Neural progenitor cell (in vitro differentiated cells): Measurements from ENCODE around the gene ARIH2. TPM values are rescaled to one million over a fixed set of nuclear protein-coding genes. Genes with fewer than 3 reads are reported as not detected.

ENCODE experiments used
- DNase-seq: peaks from one replicate; pipeline ENCODE4 v3.0.0-alpha.2; 2016; ENCODE audit warnings: low spot score
- H2AFZ ChIP-seq: fragments of 200-600 bp; sonication (generic); replicated peaks from 2 replicates; pipeline ENCODE4 v1.6.1; 2016; ENCODE audit warnings: antibody characterized with exemption
- H3F3A ChIP-seq: fragments of 200-600 bp; sonication (generic); 2 replicates; pipeline ENCODE4 v1.6.1; 2016; ENCODE audit warnings: antibody characterized with exemption, low read depth
- H3K27ac ChIP-seq: fragments of 200-600 bp; sonication (generic); 2 replicates; pipeline ENCODE4 v1.5.1; 2016; ENCODE audit warnings: mild to moderate bottlenecking
- H3K27me3 ChIP-seq: fragments of 200-600 bp; sonication (generic); 2 replicates; pipeline ENCODE4 v1.6.1; 2016; ENCODE audit warnings: mild to moderate bottlenecking, moderate library complexity
- H3K36me3 ChIP-seq: fragments of 200-600 bp; sonication (generic); 2 replicates; pipeline ENCODE4 v1.5.1; 2016
- H3K4me1 ChIP-seq: fragments of 200-600 bp; sonication (generic); 2 replicates; pipeline ENCODE4 v1.6.1; 2016; ENCODE audit warnings: mixed run types
- H3K4me2 ChIP-seq: fragments of 200-600 bp; sonication (generic); 2 replicates; pipeline ENCODE4 v1.6.1; 2016
- H3K4me3 ChIP-seq: fragments of 200-600 bp; sonication (generic); 2 replicates; pipeline ENCODE4 v1.5.1; 2016
- H3K79me2 ChIP-seq: fragments of 200-600 bp; sonication (generic); 2 replicates; pipeline ENCODE4 v1.6.1; 2016; ENCODE audit warnings: low read depth
- H3K9ac ChIP-seq: fragments of 200-600 bp; sonication (generic); 2 replicates; pipeline ENCODE4 v1.6.1; 2016
- H3K9me3 ChIP-seq: fragments of 200-600 bp; sonication (generic); 2 replicates; pipeline ENCODE4 v1.5.1; 2016; ENCODE audit warnings: low read depth
- H4K20me1 ChIP-seq: fragments of 200-600 bp; sonication (generic); 2 replicates; pipeline ENCODE4 v1.6.1; 2016; ENCODE audit warnings: low read depth
- H3K27ac Mint-ChIP-seq: 3 replicates; pipeline ENCODE4 v1.8.0; 2021; ENCODE audit warnings: mixed read lengths
- H3K27me3 Mint-ChIP-seq: 2 replicates; pipeline ENCODE4 v1.8.0; 2022; ENCODE audit warnings: low read depth, mild to moderate bottlenecking, inconsistent platforms, moderate library complexity, mixed read lengths; ENCODE audit not compliant: insufficient read depth
- H3K36me3 Mint-ChIP-seq: 3 replicates; pipeline ENCODE4 v1.8.0; 2021; ENCODE audit warnings: mixed read lengths
- H3K4me1 Mint-ChIP-seq: 3 replicates; pipeline ENCODE4 v1.8.0; 2021; ENCODE audit warnings: mixed read lengths
- H3K4me3 Mint-ChIP-seq: 3 replicates; pipeline ENCODE4 v1.8.0; 2021; ENCODE audit warnings: mild to moderate bottlenecking, moderate library complexity, mixed read lengths
- H3K9me3 Mint-ChIP-seq: 3 replicates; pipeline ENCODE4 v1.8.0; 2020; ENCODE audit warnings: mixed read lengths
- EZH2 ChIP-seq: fragments of 200-600 bp; sonication (generic); IDR thresholded peaks from 2 replicates; pipeline ENCODE4 v1.6.1; 2017; ENCODE audit warnings: antibody characterized with exemption, mild to moderate bottlenecking, moderate library complexity
- EZH2phosphoT487 ChIP-seq: fragments of 200-600 bp; sonication (generic); IDR thresholded peaks from 2 replicates; pipeline ENCODE4 v1.6.1; 2017; ENCODE audit warnings: antibody characterized with exemption
- total RNA-seq: library from RNA; depleted of rRNA; stranded (reverse); fragments of >200 nt; gene quantifications from 2 replicates; pipeline ENCODE4 v1.2.3, GENCODE V29; 2015; ENCODE audit warnings: low replicate concordance
- TF ChIP-seq, protein P1 (sequence below): fragments of 200-600 bp; sonication (generic); IDR thresholded peaks from 2 replicates; pipeline ENCODE4 v1.5.1; 2017; ENCODE audit warnings: antibody characterized with exemption, mild to moderate bottlenecking

Gene ARIH2
- total RNA-seq, 1 donor from 2014 or later = 101 TPM

DNA sequence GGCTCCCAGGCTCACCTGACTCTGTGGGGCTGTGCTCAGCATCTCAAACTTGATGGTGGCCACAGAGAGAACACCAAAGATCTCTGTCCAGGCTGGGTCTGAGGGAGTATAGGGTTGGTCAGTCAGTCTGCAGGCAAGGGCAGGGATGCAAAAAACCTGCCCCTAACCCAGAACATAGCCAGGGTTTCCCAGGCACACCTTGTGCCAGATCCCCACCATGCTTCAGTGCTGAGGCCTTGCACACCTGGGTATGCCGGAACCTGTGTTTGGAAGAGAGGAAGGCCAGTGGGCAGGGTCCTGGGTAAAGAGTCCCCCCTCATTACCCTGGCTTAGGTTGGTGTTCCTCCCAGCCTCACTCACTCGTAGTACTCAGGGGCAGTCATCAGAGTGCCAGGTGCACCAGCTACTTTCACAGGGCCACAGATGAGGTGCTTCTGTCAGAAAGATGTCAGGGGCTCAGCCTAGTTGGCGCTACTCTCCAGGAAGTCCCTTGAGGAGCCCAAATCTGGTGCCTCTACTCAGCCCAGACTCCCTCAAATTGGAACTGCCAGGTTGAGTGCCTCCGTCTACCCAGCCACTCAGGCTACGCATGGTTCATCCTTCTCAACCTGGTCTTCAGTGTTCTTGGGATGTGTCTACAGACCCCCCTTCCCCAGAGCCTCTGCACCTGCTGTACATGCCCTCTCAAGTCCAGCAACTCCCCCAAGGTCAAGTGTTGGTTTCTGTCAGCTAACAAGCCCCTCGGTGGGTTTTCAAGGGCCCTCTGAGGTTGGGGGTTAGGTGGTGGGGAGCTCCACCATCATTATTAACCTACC lies 98.0 kb downstream of the ARIH2 start:
- H4K20me1 ChIP-seq = peaks cover 62% of the 10 kb centered on the region
- Mint-ChIP-seq H3K9me3 (no peaks in the 10 kb centered on the region), H3K27ac (no peak overlapping the region), H3K4me1 (peaks cover 19% of the 10 kb centered on the region), H3K4me3 (peak overlapping the region; percentile 97), H3K27me3 (peaks cover 5% of the 10 kb centered on the region), H3K36me3 (peaks cover 21% of the 10 kb centered on the region)
- peak overlapping the region; percentile 79 for H3K4me3 ChIP-seq
- no peak overlapping the region for H2AFZ ChIP-seq
- H3K36me3 ChIP-seq = no peaks in the 10 kb centered on the region
- peaks cover 8% of the 10 kb centered on the region for H3K4me1 ChIP-seq
- no peaks in the 10 kb centered on the region for H3K27me3 ChIP-seq
- no peak overlapping the region for H3K27ac ChIP-seq
- no peak for TF ChIP-seq EZH2phosphoT487
- TF ChIP-seq, protein P1, sequence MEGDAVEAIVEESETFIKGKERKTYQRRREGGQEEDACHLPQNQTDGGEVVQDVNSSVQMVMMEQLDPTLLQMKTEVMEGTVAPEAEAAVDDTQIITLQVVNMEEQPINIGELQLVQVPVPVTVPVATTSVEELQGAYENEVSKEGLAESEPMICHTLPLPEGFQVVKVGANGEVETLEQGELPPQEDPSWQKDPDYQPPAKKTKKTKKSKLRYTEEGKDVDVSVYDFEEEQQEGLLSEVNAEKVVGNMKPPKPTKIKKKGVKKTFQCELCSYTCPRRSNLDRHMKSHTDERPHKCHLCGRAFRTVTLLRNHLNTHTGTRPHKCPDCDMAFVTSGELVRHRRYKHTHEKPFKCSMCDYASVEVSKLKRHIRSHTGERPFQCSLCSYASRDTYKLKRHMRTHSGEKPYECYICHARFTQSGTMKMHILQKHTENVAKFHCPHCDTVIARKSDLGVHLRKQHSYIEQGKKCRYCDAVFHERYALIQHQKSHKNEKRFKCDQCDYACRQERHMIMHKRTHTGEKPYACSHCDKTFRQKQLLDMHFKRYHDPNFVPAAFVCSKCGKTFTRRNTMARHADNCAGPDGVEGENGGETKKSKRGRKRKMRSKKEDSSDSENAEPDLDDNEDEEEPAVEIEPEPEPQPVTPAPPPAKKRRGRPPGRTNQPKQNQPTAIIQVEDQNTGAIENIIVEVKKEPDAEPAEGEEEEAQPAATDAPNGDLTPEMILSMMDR = no peak
- TF ChIP-seq EZH2 = no peak
- no peak overlapping the region for H3K9ac ChIP-seq
- H3F3A ChIP-seq = peaks cover 53% of the 10 kb centered on the region
- DNase-seq = no peak
- no peaks in the 10 kb centered on the region for H3K9me3 ChIP-seq
- no peak overlapping the region for H3K4me2 ChIP-seq
- peaks cover 43% of the 10 kb centered on the region for H3K79me2 ChIP-seq

DNA sequence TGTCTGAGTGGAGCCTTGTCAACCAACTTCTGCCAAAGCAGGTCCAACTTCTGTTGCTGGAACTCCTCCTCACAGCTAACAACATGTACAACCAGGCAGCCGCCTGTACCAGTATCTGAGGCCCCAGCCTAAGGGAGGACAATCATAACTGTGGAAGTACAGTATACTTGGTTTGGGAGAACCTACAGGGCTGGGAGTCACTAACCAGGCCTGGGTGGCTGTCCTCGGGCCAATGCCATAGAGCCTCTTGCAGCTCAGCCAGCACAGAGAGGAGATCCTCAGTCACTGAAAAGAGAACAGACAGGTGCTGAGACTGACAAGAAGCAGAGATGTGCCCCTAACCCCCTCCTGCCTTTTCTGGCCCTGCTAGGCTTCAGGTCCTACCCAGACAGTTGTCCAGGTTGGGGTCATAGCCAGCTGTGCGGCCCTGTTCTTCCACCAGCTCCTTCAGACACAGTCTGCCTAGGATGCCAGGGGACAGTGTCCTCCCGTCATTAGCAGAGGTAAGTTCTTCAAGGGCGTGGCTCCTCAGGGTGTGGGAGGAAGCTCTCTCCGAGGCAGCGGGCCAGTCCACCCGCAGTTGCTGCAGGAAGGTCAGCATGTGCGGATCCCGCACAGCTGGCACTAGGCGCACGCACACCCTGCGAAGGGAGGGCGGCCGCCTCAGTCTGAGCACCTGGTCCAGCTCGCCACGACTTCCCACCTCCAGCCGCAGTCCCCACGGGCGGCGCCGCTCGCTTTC lies 98.8 kb downstream of the ARIH2 start:
- Histone ChIP-seq H4K20me1 (peaks cover 55% of the 10 kb centered on the region), H2AFZ (no peak overlapping the region), H3K27me3 (no peaks in the 10 kb centered on the region), H3K4me3 (peak overlapping the region; percentile 79), H3K4me2 (peak overlapping the region; percentile 82), H3K9me3 (no peaks in the 10 kb centered on the region), H3K4me1 (peaks cover 8% of the 10 kb centered on the region), H3K9ac (no peak overlapping the region), H3K27ac (no peak overlapping the region), H3K79me2 (peaks cover 38% of the 10 kb centered on the region), H3K36me3 (no peaks in the 10 kb centered on the region), H3F3A (peaks cover 59% of the 10 kb centered on the region)
- Mint-ChIP-seq H3K27me3 (peaks cover 5% of the 10 kb centered on the region), H3K27ac (no peak overlapping the region), H3K9me3 (no peaks in the 10 kb centered on the region), H3K4me1 (peaks cover 16% of the 10 kb centered on the region), H3K36me3 (peaks cover 15% of the 10 kb centered on the region), H3K4me3 (peak overlapping the region; percentile 97)
- no peak for DNase-seq
- TF ChIP-seq, protein P1 = no peak
- no peak for TF ChIP-seq EZH2
- no peak for TF ChIP-seq EZH2phosphoT487

DNA sequence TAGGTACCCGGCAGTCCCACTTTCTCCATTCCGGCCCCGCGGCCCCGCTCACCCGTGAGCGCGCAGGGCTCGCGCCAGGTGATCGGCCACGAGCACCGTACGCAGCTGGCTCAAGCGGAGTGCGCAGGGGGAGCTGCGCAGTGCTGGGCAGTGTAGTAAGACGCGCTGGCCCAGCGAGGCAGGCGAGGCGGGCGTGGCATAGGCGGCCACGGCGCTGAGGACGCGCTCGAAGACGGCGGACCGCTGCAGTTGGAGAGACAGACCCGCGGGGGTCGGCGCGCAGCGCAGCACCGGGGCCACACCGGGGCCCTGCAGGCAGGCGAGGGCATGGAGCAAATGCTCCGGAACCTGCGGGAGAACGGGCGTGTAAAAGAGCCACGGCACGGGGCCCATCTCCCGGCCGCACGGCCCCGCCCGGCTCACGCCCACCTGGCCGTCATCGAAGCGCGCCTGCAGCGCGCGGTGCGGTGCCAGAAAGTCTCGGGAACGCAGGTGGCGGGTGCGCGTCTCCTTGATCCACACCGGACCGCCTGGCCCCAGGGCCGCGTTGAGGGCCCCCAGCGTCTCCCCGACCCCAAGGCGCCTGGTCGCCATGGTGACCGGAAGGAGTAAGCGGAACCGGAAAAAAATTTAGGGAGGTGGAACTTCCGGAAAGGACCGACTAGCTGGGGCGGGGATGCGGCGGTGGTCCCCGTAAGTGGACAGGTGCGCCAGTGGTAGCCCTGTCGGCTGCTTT lies 99.5 kb downstream of the ARIH2 start, which contains the start of gene DALRD3:
Gene DALRD3 (minus strand): TSS at position 610 of the 736 bp plus-strand sequence. CDS start 16 bp downstream, at position 594.
- Mint-ChIP-seq H3K4me3 (peak within 1 kb of the TSS; percentile 97), H3K27ac (peak within 1 kb of the TSS; percentile 8), H3K36me3 (peaks cover 17% of the 10 kb centered on the region), H3K4me1 (peaks cover 20% of the 10 kb centered on the region), H3K9me3 (no peaks in the 10 kb centered on the region), H3K27me3 (peaks cover 6% of the 10 kb centered on the region)
- TF ChIP-seq EZH2 (no peak), EZH2phosphoT487 (no peak)
- TF ChIP-seq, protein P1 = no peak
- no peaks in the 10 kb centered on the region for H3K36me3 ChIP-seq
- no peaks in the 10 kb centered on the region for H3K27me3 ChIP-seq
- H4K20me1 ChIP-seq = peaks cover 55% of the 10 kb centered on the region
- no peak within 1 kb of the TSS for H3K9ac ChIP-seq
- DNase-seq = peak; percentile 86
- H3K79me2 ChIP-seq = peaks cover 38% of the 10 kb centered on the region
- H3F3A ChIP-seq = peaks cover 66% of the 10 kb centered on the region
- peaks cover 13% of the 10 kb centered on the region for H3K4me1 ChIP-seq
- H3K4me3 ChIP-seq = peak within 1 kb of the TSS; percentile 79
- peak within 1 kb of the TSS; percentile 82 for H3K4me2 ChIP-seq
- H3K9me3 ChIP-seq = no peaks in the 10 kb centered on the region
- H3K27ac ChIP-seq = no peak within 1 kb of the TSS
- H2AFZ ChIP-seq = peak within 1 kb of the TSS; percentile 23
